ENCODE results near the gene ZBTB21.

The ZBTB21 gene

DNA sequence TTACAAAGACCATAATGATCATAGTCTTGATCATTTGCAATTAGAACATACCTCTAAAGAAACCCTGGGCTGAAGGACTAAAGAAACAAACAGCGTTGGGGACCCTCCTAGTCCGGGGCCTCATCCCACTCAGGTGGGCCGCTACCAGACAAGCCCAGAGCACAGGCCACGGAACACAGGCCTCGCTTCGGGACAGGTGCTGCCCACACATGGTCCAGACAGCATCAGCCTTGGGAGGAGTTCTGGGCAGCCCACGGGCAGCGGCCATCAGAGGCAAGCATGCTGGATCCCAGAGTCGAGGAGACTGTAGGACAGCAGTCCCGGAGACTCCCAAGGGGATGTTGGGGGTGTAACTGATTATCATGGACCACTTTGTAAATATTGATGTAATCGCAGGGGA lies 61.3 kb downstream of the ZBTB21 start:
- DNase-seq: no peak

DNA sequence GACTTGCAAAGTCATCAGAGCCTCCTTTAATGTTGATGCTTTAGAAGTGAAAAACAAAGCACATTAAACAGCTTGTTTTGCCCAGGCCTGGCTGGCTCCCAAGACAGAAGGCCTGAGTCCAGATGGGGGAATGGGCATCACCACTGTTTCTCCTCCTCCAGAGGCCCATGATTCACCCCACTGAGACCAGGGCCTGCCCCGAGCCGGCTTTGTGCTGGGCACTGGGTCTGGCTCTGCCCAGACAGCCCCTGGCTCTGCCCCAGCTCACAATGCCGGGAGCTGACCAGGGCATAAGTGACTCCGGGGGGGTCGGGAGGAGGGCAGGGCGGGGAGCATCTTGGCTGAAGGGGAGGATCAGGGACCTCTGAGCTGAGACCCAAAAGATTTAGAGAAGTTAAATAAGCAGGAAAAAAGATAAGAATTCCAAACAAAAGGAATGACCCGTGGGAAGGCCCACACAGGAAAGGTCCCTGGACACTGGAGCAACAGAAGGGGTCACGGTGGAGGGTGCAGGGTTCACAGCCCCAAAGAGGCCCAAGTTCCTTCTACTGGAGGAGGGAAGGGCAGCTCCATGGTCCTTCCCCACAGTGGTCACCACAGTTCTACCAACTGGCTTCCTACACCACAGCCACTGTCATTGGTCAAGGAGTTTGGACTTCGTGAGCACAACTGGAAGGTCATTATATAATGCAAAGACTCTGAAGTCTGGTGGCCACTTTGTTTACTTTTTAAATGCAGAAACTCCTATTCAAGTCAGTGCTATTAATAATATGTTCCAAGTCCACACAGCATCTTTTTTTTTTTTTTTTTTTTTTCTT lies 61.9 kb downstream of the ZBTB21 start:
- DNase-seq: no peak

DNA sequence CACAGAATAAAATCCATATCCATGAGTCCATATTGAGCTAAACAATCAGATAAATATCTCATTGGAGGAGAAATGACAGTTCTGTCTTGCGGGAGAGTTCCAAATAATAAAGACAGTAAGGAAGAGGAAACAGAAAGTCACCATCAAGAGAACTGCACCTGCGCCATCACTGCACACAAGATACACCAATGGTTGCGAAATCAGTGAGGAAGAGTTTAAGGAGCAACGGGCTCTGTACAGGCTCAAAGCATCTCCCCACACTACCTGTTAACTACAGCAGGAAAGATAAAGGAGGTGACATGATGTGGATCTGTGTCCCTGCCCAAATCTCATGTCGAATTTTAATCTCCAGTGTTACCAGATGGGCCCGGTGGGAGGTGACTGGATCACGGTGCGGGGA lies 64.2 kb downstream of the ZBTB21 start:
- no peak for DNase-seq

DNA sequence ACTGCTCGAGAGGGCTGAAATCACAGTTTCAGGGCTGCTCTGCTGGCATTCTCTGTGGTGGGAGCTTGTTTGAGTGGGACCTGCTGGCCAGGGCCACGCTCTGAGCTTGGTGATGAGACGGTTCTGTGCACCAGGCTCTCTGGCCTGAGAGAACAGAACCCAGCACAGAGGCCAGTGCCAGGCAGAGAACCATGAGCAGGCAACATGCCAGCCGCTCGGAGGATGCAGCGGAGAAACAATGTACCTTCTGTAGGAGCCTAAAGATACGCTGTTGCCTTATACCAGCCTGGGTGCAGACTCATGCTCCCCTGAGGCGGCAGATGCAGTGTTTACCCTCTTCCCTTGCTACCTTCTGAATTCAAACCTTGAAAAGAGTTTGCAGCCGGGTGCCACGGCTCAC lies 66.3 kb downstream of the ZBTB21 start:
- no peak for DNase-seq

DNA sequence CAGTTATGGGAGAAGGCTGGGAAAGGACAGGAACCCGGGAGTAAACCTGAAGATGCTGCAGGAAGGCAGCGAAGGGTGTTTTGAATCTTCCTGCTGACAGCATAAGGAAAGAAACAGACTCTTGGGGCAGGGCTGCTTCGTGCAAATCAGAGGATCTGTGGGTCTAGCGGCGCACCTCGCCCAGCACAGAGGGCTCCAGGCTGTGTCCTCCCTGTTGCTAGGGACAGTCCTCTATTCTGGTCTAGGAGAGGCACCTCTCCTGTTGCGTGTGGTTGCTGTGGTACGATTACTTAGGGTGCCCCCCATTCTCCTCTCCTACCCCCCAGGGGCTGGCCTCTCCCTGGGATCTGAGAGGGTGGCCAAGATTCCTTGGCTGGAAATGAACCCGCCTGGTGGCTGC lies 67.7 kb downstream of the ZBTB21 start:
- DNase-seq: no peak

DNA sequence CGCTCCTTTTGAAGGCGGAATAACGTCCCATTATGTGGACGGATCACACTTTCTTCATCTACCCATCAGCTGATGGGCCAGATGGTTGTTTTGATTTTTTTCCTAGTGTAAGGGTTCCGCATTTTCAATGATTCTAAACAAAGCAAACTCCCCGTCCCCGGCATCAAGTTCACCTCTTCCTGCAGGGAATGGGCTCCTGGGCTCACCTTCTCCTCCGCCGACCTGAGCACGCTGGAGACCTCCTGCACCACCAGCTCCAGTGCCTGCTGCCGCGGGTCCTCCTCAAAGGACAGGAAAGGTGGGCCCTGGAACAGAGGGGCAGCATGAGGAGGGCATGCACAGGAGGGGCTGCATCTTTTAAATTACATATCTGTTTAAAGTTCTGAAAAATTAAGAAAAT lies 68.2 kb downstream of the ZBTB21 start:
- DNase-seq: no peak

DNA sequence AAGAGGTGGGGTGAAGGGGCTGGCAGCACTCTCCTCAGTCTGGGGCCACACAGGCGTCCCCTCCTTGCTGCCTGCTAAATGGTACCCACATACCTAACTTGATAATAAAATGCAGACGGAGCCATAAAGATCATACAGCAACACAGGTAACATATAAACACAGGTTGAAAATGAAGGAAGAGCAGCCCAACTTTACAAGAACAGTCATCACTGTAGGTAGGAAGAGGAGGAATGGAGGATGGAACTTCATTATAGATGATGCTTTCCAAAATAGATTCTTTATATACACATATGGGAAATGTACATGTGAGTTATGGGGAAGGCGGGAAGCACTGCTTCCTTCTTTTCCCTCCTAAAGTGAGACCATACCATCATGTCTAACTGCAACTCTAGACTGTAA lies 69.7 kb downstream of the ZBTB21 start:
- no peak for DNase-seq

DNA sequence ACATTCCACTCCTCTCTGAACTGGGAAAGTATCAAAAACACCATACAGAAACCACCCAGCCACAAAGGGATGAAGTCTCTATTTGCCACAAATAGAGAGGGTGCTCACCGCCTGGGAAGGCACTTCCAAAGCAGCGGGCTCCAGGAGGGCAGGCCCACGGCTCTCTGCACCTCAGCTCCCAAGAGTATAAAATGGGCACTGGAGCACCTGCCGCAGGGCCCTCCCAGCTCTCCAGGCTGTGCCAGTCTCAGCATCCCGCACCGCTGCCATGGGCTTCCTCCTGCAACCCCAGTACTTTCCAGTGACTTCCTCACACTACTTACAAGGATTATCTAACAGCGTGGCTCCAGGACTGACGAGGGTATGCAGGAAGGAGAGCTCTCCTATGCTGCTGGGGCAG lies 70.8 kb downstream of the ZBTB21 start:
- no peak for DNase-seq
